NCI-H82 treated with DMSO at 0.1 percent for 48 hours (cell line): Measurements from ENCODE around the gene TEX29.

Experiments used
- DNase-seq: peaks from one replicate; lab custom pipeline; 2025; ENCODE audit not compliant: unreplicated experiment; lab: John Stamatoyannopoulos, UW

TEX29 gene

DNA sequence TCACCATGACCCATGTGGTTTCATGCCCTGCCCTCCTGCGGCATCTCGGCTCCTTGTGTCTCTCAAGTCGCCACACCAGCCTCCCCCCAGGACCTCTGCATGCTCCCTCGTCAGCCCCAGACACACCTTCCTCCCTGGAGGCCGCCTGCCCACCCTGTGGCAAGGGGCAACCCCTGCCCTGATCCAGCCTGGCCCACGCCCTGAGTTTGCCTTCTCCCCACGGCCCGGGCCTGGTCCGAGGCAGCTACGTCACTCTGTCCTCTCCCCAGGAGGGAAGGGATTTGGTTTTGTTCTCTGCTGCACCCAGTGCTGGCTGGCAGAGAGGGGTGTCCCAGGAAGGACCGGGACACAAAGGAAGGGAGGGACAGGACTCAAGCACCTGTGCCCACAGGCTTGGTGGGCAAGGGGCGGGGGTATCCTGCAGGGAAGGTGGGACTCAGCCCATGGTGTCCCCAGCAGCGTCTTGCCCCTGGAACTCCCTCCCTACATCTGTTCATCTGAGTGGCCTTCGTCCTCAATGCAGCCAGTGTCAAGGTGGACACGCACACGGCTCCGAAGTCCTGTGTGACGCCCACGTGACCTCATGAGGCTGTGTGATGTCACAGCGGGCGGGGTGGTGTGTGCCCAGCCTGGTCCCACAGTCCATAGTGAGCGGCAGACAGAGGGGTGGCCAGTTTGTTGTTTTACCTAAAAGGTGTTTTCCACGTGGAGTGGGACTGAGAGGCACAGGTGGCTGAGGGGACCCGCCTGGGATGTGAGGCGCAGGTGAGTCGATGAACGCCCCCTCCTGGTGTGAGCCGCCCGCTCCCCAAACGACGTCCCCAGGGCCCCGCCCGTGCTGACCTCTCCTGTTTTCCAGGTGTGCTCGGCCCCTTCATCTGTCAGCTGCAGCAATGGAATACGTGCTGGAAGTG is at the start of gene TEX29:
TEX29 (plus strand) TSS at position 645 of the 914 bp plus-strand sequence; CDS start at position 894, 249 bp downstream.
- no peak for DNase-seq

GRCh38 chr13:111270765-111271698 is 49.4 kb upstream of the TEX29 start:
- DNase-seq = no peak

DNA sequence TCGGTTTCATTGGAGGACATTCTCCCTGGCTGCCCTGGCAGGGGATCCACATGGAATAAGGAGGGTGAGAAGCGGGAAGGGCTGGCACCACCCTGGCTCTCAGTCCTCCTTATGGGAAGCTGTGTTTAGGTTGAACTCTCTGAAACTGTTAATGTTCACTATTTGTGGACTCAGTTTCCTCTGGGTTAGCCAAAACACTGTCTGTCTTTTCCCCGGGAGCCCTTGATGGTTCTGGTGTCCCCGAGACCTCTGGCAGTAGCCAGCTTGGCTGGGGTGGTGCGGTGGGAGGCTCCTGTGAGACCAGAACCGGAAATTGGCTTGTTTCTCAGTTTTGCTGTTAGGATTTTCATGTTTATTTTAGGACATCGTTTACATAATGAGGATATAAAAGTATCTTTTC is 48.3 kb upstream of the TEX29 start:
- DNase-seq = no peak

GRCh38 chr13:111275382-111275781 is 45.1 kb upstream of the TEX29 start:
- DNase-seq = no peak

- DNase-seq = no peak
These were observed 44.3 kb upstream of the TEX29 start for GRCh38 chr13:111275995-111276618.

- DNase-seq = no peak
These were observed 42.2 kb upstream of the TEX29 start for GRCh38 chr13:111278258-111278657.

GRCh38 chr13:111278743-111279652 is 41.4 kb upstream of the TEX29 start:
- DNase-seq = no peak

DNA sequence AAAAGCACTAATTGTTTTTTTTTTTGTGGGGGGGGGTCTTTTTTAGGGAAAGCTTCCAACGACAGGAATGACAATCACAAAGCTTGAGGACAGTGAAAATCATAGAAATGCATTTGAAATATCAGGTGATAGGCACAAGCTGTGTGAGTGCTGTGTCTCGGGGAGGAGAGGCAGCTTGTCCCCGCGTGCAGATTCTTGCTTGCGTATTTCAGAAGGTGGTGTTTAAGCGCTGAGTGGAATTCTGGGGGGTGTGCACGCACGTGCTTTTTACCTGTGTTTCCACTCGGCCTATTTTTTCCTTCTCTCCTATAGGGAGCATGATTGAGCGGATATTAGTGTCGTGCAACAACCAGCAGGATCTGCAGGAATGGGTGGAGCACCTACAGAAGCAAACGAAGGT is 40.2 kb upstream of the TEX29 start:
- DNase-seq = no peak

GRCh38 chr13:111280681-111281585 is 39.5 kb upstream of the TEX29 start:
- no peak for DNase-seq

DNA sequence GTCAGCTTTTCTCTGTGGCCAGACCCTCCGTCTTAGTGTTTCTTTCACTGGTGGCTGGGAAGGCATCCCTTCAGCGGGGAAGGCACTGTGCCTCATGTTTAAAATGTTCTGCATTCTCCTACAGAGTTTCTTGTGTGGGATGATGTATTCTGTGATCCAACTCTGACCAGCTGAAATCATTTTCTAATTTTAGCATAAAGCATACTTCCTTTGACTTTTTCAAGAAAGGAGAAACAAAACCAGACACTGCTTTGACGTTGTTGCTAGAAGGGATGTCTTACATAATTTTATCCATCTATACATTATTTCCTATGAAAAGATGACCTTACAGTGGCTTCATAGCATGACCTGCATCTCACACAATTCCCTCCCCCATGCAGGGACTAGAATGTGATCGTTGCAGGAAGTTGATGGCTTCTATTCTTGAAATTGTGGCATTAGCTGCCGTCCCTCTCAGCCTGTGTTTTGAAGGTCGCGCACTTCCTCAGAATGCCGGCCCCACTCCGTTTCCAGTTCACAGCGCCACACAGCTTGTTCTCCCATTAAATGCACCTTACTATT is 38.6 kb upstream of the TEX29 start:
- DNase-seq = no peak

GRCh38 chr13:111282425-111282824 is 38.0 kb upstream of the TEX29 start:
- DNase-seq = peak; percentile 20

DNA sequence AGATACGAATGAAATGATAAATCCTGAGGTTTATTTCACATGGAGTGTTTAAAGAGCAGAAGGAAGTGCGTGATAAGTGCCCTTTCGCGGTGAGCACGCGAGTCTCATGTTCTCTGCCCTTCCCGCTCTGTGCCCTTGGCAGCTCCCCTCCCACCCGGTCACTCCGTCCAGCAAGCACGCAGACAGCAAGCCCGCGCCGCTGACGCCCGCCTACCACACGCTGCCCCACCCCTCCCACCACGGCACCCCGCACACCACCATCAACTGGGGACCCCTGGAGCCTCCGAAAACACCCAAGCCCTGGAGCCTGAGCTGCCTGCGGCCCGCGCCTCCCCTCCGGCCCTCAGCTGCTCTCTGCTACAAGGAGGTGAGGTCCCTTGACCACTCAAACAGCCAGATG is 37.4 kb upstream of the TEX29 start:
- DNase-seq = no peak

- no peak for DNase-seq
These were observed 37.0 kb upstream of the TEX29 start for GRCh38 chr13:111283457-111283856.

DNA sequence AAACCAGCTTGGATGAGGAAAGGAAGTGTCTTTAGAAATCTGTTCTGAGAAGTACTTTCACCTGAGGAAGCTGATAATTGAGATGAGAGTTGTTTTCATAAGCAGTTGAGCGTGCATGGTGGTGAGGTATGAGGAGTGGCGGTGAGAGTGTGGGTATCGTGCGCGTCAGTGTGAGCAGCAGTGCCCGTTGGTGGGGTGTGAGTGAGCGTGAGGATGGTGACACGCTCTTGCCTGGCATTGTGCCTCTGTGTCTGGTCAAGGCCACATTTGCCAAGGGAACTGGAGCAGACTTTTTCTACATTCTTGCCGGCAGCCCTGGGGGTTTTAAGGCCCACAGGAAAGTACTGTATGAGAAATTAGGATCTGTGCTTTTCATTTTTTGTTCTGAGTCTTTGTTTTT is 36.5 kb upstream of the TEX29 start:
- no peak for DNase-seq

DNA sequence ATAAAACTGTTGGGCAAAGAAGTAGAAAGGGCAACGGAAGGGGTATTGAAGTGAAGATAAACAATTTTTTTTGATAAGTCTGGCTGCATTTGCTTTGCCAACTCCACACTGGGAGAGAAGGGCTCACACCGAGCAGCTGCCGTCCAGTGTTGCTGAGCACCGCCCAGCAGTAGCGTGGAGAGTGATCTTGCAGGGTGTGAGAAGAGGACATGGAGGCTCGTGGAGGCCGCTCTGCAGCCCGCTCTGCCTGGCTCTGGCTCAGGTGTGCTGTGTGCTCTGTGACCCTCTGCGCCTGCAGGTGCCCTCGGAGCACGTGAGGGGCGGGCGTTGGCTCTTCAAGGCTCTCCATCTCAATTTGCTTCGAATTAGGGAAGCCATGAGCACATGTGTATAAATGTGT is 35.9 kb upstream of the TEX29 start:
- no peak for DNase-seq

- DNase-seq = no peak
These were observed 34.3 kb upstream of the TEX29 start for GRCh38 chr13:111286162-111286561.

- no peak for DNase-seq
These were observed 33.7 kb upstream of the TEX29 start for GRCh38 chr13:111286749-111287148.

- DNase-seq = no peak
These were observed 33.2 kb upstream of the TEX29 start for GRCh38 chr13:111287201-111287600.

DNA sequence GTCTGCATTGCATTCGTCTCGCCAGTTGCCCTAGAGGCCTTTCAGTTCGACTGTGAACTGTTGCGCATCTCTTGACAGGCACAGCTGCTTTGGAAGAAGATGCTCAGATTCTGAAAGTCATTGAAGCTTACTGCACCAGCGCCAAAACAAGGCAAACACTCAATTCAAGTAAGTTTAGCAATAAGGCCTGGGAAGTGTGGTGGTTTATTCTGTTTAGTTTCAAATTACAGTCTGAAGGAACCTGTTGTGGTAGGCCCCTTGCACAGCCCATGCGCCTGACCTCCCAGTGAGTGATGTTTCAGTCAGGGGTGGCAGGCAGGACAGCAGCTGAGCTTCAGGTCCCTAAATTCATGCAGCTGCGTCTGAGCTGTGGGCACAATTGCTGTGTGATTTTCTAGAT is 32.2 kb upstream of the TEX29 start:
- DNase-seq = no peak
